ENCODE data around the gene BICC1.

The BICC1 gene

GRCh38 chr10:58557714-58558113, 45.0 kb downstream of the BICC1 start:
- DNase-seq = no peak

- no peak for DNase-seq
These were observed 47.4 kb downstream of the BICC1 start for GRCh38 chr10:58560068-58560467.

DNA sequence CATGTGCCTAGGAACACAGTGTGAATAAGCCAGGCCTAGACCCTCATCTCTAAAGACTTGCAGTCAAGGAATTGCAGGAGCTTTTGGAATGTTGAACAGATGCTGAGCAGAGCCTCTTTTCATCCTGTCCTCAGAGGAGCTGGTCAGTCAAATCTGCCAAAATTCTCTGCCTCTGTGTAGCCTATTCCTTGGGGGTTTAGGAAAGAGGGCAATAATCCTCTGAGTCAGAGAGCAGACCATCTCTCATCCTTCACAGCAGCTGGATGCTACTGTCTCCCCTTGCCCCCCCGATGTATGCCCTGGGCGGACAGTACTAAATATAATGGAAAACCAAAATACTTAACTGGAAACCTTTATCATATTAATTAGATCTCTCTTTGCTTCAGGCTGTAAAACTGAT, 52.6 kb downstream of the BICC1 start:
- DNase-seq = no peak

GRCh38 chr10:58567652-58568051, 55.0 kb downstream of the BICC1 start:
- no peak for DNase-seq

DNA sequence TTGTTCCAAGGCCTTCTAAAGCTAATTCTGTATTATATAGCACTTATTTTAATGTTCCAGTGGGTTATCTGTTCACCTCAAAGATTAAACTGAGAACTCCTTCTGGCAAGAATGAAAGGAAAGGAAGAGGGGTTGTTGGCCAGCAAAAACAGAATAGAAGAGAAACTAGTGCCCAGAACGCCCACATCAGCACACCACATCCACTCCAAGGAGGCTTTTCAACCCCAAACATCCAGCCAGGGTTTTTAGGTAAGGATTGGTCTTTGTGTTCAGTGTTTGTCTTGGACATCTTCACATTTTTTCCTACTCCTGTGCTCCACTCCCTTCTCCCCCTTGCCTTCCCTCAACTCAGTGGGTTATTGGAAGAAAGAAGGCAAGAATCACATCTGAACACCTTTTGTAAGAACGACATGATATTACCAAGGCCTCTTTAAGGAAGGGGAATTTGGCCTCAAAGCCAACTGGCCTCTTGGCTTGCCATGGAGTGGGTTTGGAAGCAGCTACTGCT, 55.8 kb downstream of the BICC1 start:
- DNase-seq = no peak

- DNase-seq = no peak
These were observed 57.6 kb downstream of the BICC1 start for GRCh38 chr10:58570307-58570723.

DNA sequence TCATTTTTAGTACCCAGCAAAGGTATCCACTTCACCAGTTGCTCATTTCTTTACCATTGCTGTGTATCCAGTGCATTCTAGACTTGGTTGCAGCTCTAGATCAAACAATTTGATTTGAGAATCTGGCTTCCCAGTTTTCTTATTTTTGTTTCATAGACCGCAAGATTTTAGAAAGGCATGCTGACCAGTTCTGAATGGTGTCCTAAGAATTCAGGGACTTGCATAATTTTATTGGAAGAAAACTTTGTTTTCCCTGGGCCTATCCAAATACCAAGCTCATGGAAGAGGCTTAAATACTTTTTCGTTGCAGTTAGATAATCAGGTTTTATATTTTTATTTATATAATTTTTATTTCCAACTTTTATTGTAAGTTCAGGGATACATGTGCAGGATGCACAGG, 58.3 kb downstream of the BICC1 start:
- DNase-seq = no peak

DNA sequence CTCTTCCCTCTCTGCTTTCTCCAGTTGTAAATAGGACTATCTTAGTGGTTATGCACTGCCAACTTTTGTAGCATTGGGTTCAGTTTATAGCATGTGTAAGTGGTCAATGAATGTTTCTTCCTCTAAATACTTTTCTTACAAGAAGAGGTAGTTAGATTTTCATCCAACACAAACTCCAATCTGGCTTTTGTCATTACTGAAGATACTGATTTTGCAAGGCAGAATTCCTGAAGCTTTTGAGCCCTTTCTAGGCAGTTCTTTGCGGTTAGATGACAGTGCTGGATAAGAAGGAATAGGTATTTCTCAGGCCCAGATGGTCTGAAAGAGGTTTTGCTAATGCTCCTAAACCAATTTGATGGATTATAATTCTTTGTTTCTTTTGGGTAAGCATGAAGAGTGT, 60.5 kb downstream of the BICC1 start:
- no peak for DNase-seq

DNA sequence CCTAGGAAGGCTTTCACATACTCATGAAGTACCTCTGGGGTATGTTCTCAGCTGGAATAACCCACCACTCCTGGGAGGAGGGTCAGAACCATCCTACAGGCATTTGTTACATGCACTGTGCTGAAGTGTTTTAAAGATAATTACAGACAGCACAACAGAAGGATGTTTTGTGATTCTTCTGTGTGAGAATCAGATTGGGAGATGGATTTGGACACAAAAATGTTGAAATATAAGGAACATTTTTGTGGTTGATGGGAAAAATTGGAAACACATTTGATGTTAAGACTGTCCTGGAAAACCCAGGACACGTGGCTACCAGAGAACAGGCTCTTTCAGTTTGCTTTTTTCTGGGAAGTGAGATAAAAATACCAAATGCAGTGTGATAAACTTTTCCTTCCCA, 61.4 kb downstream of the BICC1 start:
- no peak for DNase-seq

GRCh38 chr10:58575491-58575890, 62.8 kb downstream of the BICC1 start:
- DNase-seq = no peak

- no peak for DNase-seq
These were observed 64.2 kb downstream of the BICC1 start for GRCh38 chr10:58576751-58577436.

GRCh38 chr10:58577437-58577777, 64.7 kb downstream of the BICC1 start:
- no peak for DNase-seq

- no peak for DNase-seq
These were observed 65.7 kb downstream of the BICC1 start for GRCh38 chr10:58578366-58578765.

DNA sequence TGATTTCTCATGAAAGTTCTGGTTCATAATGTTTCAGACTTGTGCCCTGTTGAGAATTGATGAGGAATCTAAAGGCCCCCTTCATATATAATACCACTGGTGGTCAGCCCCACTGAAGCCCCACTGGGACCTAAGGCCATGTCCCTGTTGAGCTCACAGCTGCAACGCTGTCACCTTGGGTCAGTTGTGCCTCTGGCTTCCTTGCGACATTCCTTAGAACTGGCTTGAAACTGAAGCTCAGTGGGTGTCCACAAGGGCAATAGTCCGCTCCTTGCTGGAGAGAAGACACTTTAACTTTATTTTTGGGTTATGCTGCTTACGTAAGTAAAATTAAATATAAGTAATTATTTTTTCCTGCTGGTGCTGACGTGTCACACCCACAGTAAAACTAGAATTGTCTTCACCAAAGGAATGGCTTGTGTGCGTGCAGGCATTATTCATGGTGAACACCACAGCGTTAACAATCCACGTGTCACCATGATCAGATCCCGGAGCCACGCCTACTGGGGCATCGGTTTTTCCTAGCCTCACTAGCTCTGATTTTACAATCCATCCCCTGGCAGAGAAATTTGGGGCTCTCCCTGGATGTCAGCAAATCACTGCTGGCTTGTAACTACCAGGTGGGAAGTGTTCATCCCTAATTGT, 66.5 kb downstream of the BICC1 start:
- DNase-seq = no peak

DNA sequence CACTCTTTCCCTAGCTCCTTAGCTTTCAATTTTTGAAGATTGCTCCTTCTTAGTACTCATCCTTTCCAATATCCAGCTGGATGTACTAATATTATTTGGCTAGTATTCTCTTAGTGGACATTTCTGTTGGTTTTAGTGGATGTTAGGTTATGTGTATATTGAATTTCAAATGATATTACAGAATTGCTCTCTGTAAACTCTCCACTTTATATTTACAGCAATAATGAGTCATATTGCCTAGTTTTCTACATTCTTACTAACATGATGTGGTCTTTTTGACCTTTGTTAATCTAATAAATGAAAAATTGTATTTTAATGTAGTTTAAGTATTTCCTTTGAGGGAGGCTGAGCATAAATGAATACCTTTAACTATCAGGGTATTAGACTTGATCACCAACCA, 69.4 kb downstream of the BICC1 start:
- no peak for DNase-seq

- no peak for DNase-seq
These were observed 72.8 kb downstream of the BICC1 start for GRCh38 chr10:58585435-58585834.

DNA sequence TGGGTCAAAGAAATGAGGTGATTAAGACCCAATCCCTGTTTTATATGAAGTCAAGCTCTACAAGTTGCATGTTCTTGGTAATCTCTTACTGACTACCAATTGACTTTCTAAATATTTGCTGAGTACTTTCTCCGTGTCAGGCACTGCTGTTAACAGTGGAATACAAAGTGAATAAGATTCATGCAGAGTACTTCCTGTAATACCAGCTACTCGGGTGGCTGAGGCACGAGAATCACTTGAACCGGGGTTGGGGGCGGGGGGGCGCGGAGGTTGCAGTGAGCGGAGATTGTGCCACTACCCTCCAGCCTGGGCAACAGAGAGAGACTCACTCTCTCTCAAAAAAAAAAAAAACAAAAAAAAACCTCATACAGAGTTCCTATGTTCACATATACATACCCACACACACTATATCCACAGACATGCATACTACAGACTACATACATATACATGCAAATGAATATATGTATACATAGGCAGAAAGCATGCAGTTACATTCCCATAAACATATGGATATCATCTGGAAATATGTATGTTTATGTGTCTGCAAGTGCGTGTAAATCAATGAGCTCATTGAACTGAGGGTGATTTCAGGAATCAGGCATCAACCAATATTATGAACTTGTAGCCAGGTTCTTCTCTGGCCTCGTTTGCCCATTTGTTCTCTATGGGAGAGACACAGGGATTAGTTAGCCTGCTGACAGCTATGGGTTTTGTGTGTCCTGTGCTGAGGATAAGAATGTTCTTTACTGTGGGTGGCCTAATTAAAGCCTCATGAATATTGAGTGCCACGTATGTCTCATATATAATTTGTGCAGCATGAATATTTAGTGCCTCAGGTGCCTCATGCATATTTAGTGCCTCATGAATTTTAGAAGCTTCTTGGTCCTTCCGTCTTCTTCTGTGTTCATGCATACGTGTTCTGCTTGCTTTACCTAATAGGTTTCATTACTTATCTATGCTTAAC, 73.9 kb downstream of the BICC1 start:
- no peak for DNase-seq

DNA sequence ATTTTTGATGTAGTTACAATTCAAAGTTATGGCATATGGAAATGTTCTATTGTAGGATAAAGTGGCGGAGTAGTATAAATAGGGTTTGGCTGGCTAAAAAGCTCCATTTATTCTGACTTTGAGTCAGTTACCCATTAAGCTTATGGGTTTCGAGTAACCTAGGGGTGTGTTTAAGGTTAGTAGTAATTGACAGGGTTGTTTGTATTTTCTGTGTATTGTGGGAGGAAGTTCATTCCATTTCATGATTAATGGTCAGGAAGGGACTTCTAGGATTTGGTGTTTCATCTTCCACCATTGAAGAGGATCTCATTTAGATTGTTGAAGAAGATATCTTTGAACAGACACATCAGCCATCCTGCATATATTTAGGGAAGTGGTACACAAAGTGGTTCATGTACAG, 75.0 kb downstream of the BICC1 start:
- no peak for DNase-seq

GRCh38 chr10:58588673-58589265, 76.1 kb downstream of the BICC1 start:
- DNase-seq = no peak

- no peak for DNase-seq
These were observed 77.6 kb downstream of the BICC1 start for GRCh38 chr10:58590152-58590840.

- no peak for DNase-seq
These were observed 78.3 kb downstream of the BICC1 start for GRCh38 chr10:58590924-58591323.

DNA sequence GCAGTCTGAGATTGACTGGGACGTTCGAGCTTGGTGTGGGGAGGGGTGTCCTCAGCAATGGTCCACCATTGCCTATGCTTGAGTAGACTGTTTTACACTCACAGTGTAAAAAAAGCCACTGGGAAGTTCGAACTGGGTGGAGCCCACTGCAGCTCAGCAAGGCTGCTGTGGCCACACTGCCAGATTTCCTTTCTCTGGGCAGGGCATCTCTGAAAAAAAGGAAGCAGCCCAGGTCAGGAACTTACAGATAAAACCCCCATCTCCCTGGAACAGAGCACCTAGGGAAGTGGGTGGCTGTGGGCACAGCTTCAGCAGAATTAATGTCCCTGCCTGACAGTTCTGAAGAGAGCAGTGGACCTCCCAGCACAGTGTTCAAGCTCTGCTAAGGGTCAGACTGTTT, 80.3 kb downstream of the BICC1 start:
- DNase-seq = no peak

All from right kidney (tissue), 1 donor.